HG03045 (cell line): ENCODE data around the gene KLRB1.
"Not testable (repeated sequence)": the region's sequence is repeated elsewhere in the genome, so short reads cannot be mapped to it uniquely, and the experiment has no call there.

Experiments used
- ATAC-seq: cut with Tn5 transposase; IDR thresholded peaks from one replicate; pipeline ENCODE4 v1.9.1; 2021; ENCODE audit warnings: mild to moderate bottlenecking, moderate library complexity; ENCODE audit not compliant: unreplicated experiment

Gene KLRB1

DNA sequence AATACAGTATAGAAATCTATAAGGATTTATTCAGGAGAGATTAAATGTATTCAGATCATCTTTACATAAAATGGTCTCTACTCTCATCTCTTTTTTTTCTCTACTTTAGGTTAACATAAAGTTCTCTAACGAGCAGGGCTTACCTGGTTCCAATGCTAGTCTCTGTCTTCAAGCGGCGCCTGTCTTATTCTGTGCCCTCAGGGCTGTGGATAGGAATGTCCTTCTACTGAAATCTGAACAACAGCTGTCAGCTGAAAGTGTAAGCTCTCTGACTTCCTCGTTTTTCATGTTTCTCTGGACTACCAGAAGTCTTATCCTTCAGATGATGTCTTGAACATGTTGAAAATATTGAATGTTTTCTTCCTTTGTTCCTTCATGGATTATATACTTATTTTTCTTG is 62.2 kb downstream of the KLRB1 start:
- not testable (repeated sequence) for ATAC-seq
